Caco-2 (cell line): Measurements from ENCODE around the gene AGAP1. TPM values are rescaled to one million over a fixed set of nuclear protein-coding genes. Genes with fewer than 3 reads are reported as not detected.
A peak's percentile ranks its signal among the peaks of the same experiment; 100 is the strongest.

Source experiments
- BruUV-seq: library from RNA; stranded (reverse); fragments of 400-500 nt; replicated peaks from 2 replicates; lab custom pipeline; 2021; lab: Mats Ljungman, UMichigan
- CTCF ChIA-PET: fragments of 300-600 bp; sonication (Branson Sonifier 250); formaldehyde crosslinking; loops from one replicate; lab custom pipeline; 2022; ENCODE audit warnings: antibody characterized with exemption; lab: Charles Lee
- POLR2A ChIA-PET: fragments of 300-600 bp; sonication (Branson Sonifier 250); formaldehyde crosslinking; loops from one replicate; lab custom pipeline; 2022; ENCODE audit warnings: antibody characterized with exemption; lab: Charles Lee
- DNase-seq, 2 experiments: peaks; one replicate each; pipeline versions ENCODE4 v3.0.0 to v3.0.0-alpha.2; 2020 to 2022
- H3K27me3 ChIP-seq: replicated peaks from 2 replicates; pipeline ENCODE4 v1.6.0; 2011; ENCODE audit warnings: low read length; ENCODE audit not compliant: control insufficient read depth, insufficient read depth
- H3K36me3 ChIP-seq: 2 replicates; pipeline ENCODE4 v1.5.1; 2011; ENCODE audit warnings: low read length; ENCODE audit not compliant: control insufficient read depth, insufficient read depth
- H3K4me1 ChIP-seq: fragments of 250-450 bp; sonication (Bioruptor Pico); 2 replicates; pipeline ENCODE4 v1.5.1; 2020; ENCODE audit warnings: mild to moderate bottlenecking
- H3K4me3 ChIP-seq: 2 replicates; pipeline ENCODE4 v1.5.1; 2011; ENCODE audit warnings: low read depth, mild to moderate bottlenecking, control low read depth, low read length
- H3K9me3 ChIP-seq: fragments of 250-450 bp; sonication (Bioruptor Pico); 2 replicates; pipeline ENCODE4 v1.5.1; 2020; ENCODE audit warnings: mild to moderate bottlenecking, moderate library complexity
- H3K27ac Mint-ChIP-seq: one replicate; pipeline ENCODE4 v1.8.0; 2022; ENCODE audit warnings: mixed read lengths; ENCODE audit not compliant: unreplicated experiment
- H3K27me3 Mint-ChIP-seq: one replicate; pipeline ENCODE4 v1.8.0; 2022; ENCODE audit warnings: mixed read lengths; ENCODE audit not compliant: insufficient read depth, unreplicated experiment
- H3K36me3 Mint-ChIP-seq: one replicate; pipeline ENCODE4 v1.8.0; 2022; ENCODE audit warnings: mild to moderate bottlenecking, mixed read lengths; ENCODE audit not compliant: insufficient read depth, unreplicated experiment
- H3K4me1 Mint-ChIP-seq: one replicate; pipeline ENCODE4 v1.8.0; 2022; ENCODE audit warnings: low read depth, mixed read lengths; ENCODE audit not compliant: unreplicated experiment
- H3K4me3 Mint-ChIP-seq: one replicate; pipeline ENCODE4 v1.8.0; 2022; ENCODE audit warnings: mild to moderate bottlenecking, moderate library complexity, mixed read lengths; ENCODE audit not compliant: unreplicated experiment
- H3K9me3 Mint-ChIP-seq: one replicate; pipeline ENCODE4 v1.8.0; 2022; ENCODE audit warnings: mixed read lengths; ENCODE audit not compliant: unreplicated experiment
- CTCF ChIP-seq, 2 experiments: fragments of 200-600 bp in 1 of 2; IDR thresholded peaks; 1 replicate in 1 of 2; 2 replicates in 1 of 2; pipeline versions ENCODE4 v1.5.1 to v1.8.0; 2011 to 2022; ENCODE audit warnings: antibody characterized with exemption in 1 of 2, control low read depth in 1 of 2, inconsistent platforms in 1 of 2, low read depth in 1 of 2, low read length in 1 of 2, mild to moderate bottlenecking in 1 of 2, moderate library complexity in 1 of 2; ENCODE audit not compliant: insufficient read depth in 1 of 2, severe bottlenecking in 1 of 2, unreplicated experiment in 1 of 2
- intact Hi-C: fragments of 100-400 bp; cut with micrococcal nuclease; formaldehyde crosslinking; loops from one replicate; pipeline ENCODE4 v1.10.0; 2022; ENCODE audit not compliant: unreplicated experiment
- total RNA-seq: library from RNA; stranded (reverse); gene quantifications from 2 replicates; pipeline ENCODE4 v1.2.3, GENCODE V29; 2022

The AGAP1 gene
- total RNA-seq, 1 experiment from 2014 or later: 41.7 TPM

DNA sequence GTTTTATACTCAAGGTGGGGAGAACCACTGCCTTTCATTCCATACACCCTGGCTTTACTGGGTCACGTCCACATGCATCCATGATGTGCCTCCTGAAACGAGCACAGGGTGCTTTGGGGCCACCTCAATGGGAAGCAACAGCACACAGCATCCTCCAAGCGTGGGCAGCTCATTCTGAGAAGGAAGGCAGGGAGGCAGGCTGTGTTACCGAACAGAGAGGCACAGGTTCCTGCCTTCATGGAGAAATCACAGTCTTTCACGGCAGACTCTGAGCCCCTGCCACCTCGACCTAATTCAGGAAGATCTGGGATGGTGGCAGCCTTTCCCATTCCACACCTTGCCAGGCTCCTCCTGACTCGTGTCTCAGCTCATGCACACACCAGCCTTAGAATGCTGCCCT lies 544.3 kb downstream of the AGAP1 start:
- Histone ChIP-seq H3K4me1 (no peaks in the 10 kb centered on the region), H3K36me3 (no peaks in the 10 kb centered on the region), H3K4me3 (no peak overlapping the region), H3K9me3 (no peaks in the 10 kb centered on the region), H3K27me3 (no peaks in the 10 kb centered on the region)
- H3K4me3 Mint-ChIP-seq: no peak overlapping the region
- H3K27me3 Mint-ChIP-seq: no peaks in the 10 kb centered on the region
- ChIA-PET CTCF (no interaction called here), POLR2A (no interaction called here)
- H3K36me3 Mint-ChIP-seq: peaks cover 10% of the 10 kb centered on the region
- intact Hi-C loops: no loop called here
- H3K27ac Mint-ChIP-seq: no peak overlapping the region
- no peaks in the 10 kb centered on the region for H3K9me3 Mint-ChIP-seq
- no TSS peak for BruUV-seq
- DNase-seq: no peak
- H3K4me1 Mint-ChIP-seq: peaks cover 6% of the 10 kb centered on the region
- TF ChIP-seq CTCF (IDR thresholded peaks at IDR 0.05; ENCODE audit: insufficient read depth in 1 of 2, low read depth in 1 of 2, low read length in 1 of 2, severe bottlenecking in 1 of 2, unreplicated experiment in 1 of 2): no peak

GRCh38 chr2:236040600-236041328 lies 546.9 kb downstream of the AGAP1 start:
- Mint-ChIP-seq H3K36me3 (peaks cover 10% of the 10 kb centered on the region), H3K27ac (no peak overlapping the region), H3K9me3 (no peaks in the 10 kb centered on the region), H3K27me3 (no peaks in the 10 kb centered on the region), H3K4me3 (no peak overlapping the region), H3K4me1 (peaks cover 6% of the 10 kb centered on the region)
- no peak for DNase-seq
- no peaks in the 10 kb centered on the region for H3K9me3 ChIP-seq
- ChIA-PET POLR2A (no interaction called here), CTCF (no interaction called here)
- intact Hi-C loops: no loop called here
- no peak overlapping the region for H3K4me3 ChIP-seq
- no peaks in the 10 kb centered on the region for H3K36me3 ChIP-seq
- H3K27me3 ChIP-seq: no peaks in the 10 kb centered on the region
- no TSS peak for BruUV-seq
- TF ChIP-seq CTCF (IDR thresholded peaks at IDR 0.05; ENCODE audit: insufficient read depth in 1 of 2, low read depth in 1 of 2, low read length in 1 of 2, severe bottlenecking in 1 of 2, unreplicated experiment in 1 of 2): no peak
- H3K4me1 ChIP-seq: no peaks in the 10 kb centered on the region

- BruUV-seq: no TSS peak
- H3K4me3 ChIP-seq: no peak overlapping the region
- Mint-ChIP-seq H3K36me3 (peaks cover 10% of the 10 kb centered on the region), H3K27me3 (no peaks in the 10 kb centered on the region), H3K9me3 (no peaks in the 10 kb centered on the region), H3K4me1 (peaks cover 10% of the 10 kb centered on the region), H3K4me3 (no peak overlapping the region), H3K27ac (peak overlapping the region; percentile 34)
- no peaks in the 10 kb centered on the region for H3K9me3 ChIP-seq
- no peaks in the 10 kb centered on the region for H3K4me1 ChIP-seq
- TF ChIP-seq CTCF (IDR thresholded peaks at IDR 0.05; ENCODE audit: insufficient read depth in 1 of 2, low read depth in 1 of 2, low read length in 1 of 2, severe bottlenecking in 1 of 2, unreplicated experiment in 1 of 2): no peak
- intact Hi-C loops: no loop called here
- H3K36me3 ChIP-seq: no peaks in the 10 kb centered on the region
- no peak for DNase-seq
- ChIA-PET POLR2A (no interaction called here), CTCF (no interaction called here)
- H3K27me3 ChIP-seq: no peaks in the 10 kb centered on the region
Observed at GRCh38 chr2:236041616-236042015, 547.8 kb downstream of the AGAP1 start.
